Endodermal cell (in vitro differentiated cells): ENCODE data around the gene CACFD1. TPM values are rescaled to one million over a fixed set of nuclear protein-coding genes. Genes with fewer than 3 reads are reported as not detected.

Experiments used
- DNase-seq: peaks from one replicate; pipeline ENCODE4 v3.0.0-alpha.2; 2017
- H3K27ac ChIP-seq: 2 replicates; pipeline ENCODE4 v1.5.1; 2013; ENCODE audit warnings: mild to moderate bottlenecking, low read depth, low read length, moderate library complexity
- H3K27me3 ChIP-seq: 2 replicates; pipeline ENCODE4 v1.6.1; 2013; ENCODE audit warnings: mild to moderate bottlenecking, low read length, moderate library complexity; ENCODE audit not compliant: insufficient read depth, control insufficient read depth, poor library complexity, severe bottlenecking
- H3K36me3 ChIP-seq: 2 replicates; pipeline ENCODE4 v1.7.0; 2013; ENCODE audit warnings: mild to moderate bottlenecking, low read length, moderate library complexity; ENCODE audit not compliant: control insufficient read depth, insufficient read depth
- H3K4me1 ChIP-seq: one replicate; pipeline ENCODE4 v1.7.0; 2013; ENCODE audit warnings: low read length; ENCODE audit not compliant: control insufficient read depth, insufficient read depth
- H3K4me3 ChIP-seq: 2 replicates; pipeline ENCODE4 v1.5.1; 2013; ENCODE audit warnings: mild to moderate bottlenecking, low read length, moderate library complexity
- H3K9ac ChIP-seq: 2 replicates; pipeline ENCODE4 v1.6.1; 2013; ENCODE audit warnings: mild to moderate bottlenecking, low read length, moderate library complexity; ENCODE audit not compliant: poor library complexity, severe bottlenecking; ENCODE audit errors: extremely low read depth
- H3K9me3 ChIP-seq: 2 replicates; pipeline ENCODE4 v1.6.1; 2013; ENCODE audit warnings: mild to moderate bottlenecking, low read length, moderate library complexity; ENCODE audit not compliant: control insufficient read depth
- H3K27ac Mint-ChIP-seq: 2 replicates; pipeline ENCODE4 v1.8.0; 2020; ENCODE audit warnings: mixed read lengths
- H3K27me3 Mint-ChIP-seq: 2 replicates; pipeline ENCODE4 v1.8.0; 2021; ENCODE audit warnings: mild to moderate bottlenecking, mixed read lengths; ENCODE audit not compliant: insufficient read depth
- H3K36me3 Mint-ChIP-seq: 2 replicates; pipeline ENCODE4 v1.8.0; 2020; ENCODE audit warnings: low read depth, mixed read lengths
- H3K4me1 Mint-ChIP-seq: 2 replicates; pipeline ENCODE4 v1.8.0; 2020; ENCODE audit warnings: mixed read lengths
- H3K4me3 Mint-ChIP-seq: 2 replicates; pipeline ENCODE4 v1.8.0; 2020; ENCODE audit warnings: mild to moderate bottlenecking, moderate library complexity, mixed read lengths
- H3K9me3 Mint-ChIP-seq: 2 replicates; pipeline ENCODE4 v1.8.0; 2020; ENCODE audit warnings: mild to moderate bottlenecking, mixed read lengths
- CTCF ChIP-seq: fragments of 200-600 bp; sonication (generic); conservative IDR thresholded peaks from 2 replicates; pipeline ENCODE4 v1.5.0; 2021; ENCODE audit warnings: antibody characterized with exemption, mild to moderate bottlenecking
- WGBS, 2 experiments: methylation state at CpG; one replicate each; pipeline versions ENCODE4 v1.1.5 to v1.1.7; 2013; ENCODE audit warnings: missing lambda C conversion rate in 2 of 2, mixed read lengths in 1 of 2; ENCODE audit not compliant: insufficient coverage in 1 of 2, insufficient read length in 1 of 2; 5-methylcytosine and 5-hydroxymethylcytosine counted together
- total RNA-seq, 2 donors: library from RNA; stranded (reverse); fragmentation: NEBNext Ultra II Directional in 1 of 2; extraction: Animal tissue kit (Norgen Biotek cat#: 25700) in 1 of 2; gene quantifications; 2 replicates in 1 of 2; 3 replicates in 1 of 2; pipeline ENCODE4 v1.2.1, GENCODE V29; 2021

The CACFD1 gene
- total RNA-seq, 2 donors from 2014 or later = 30.6 to 35.0 TPM

GRCh38 chr9:133477461-133477860, 17.7 kb downstream of the CACFD1 start:
- no peaks in the 10 kb centered on the region for H3K9me3 ChIP-seq
- H3K9ac ChIP-seq = no peak overlapping the region
- no peak for TF ChIP-seq CTCF
- Mint-ChIP-seq H3K27me3 (peaks cover 15% of the 10 kb centered on the region), H3K9me3 (no peaks in the 10 kb centered on the region), H3K4me1 (peaks cover 3% of the 10 kb centered on the region), H3K27ac (no peak overlapping the region), H3K4me3 (no peak overlapping the region), H3K36me3 (peaks cover 10% of the 10 kb centered on the region)
- peaks cover 9% of the 10 kb centered on the region for H3K27me3 ChIP-seq
- H3K27ac ChIP-seq = no peak overlapping the region
- no peak overlapping the region for H3K4me3 ChIP-seq
- peaks cover 6% of the 10 kb centered on the region for H3K36me3 ChIP-seq
- peaks cover 9% of the 10 kb centered on the region for H3K4me1 ChIP-seq
- 60 to 82% methylated on average over 3 to 4 of the region's 4 CpGs for WGBS, 2 experiments
- DNase-seq = no peak

GRCh38 chr9:133477992-133478850, 18.4 kb downstream of the CACFD1 start:
- Histone ChIP-seq H3K27me3 (peaks cover 11% of the 10 kb centered on the region), H3K9me3 (no peaks in the 10 kb centered on the region), H3K9ac (peak overlapping the region; percentile 67), H3K4me1 (peaks cover 9% of the 10 kb centered on the region), H3K4me3 (peak overlapping the region; percentile 79), H3K27ac (peak overlapping the region; percentile 68), H3K36me3 (peaks cover 6% of the 10 kb centered on the region)
- Mint-ChIP-seq H3K9me3 (no peaks in the 10 kb centered on the region), H3K4me1 (peaks cover 3% of the 10 kb centered on the region), H3K27ac (no peak overlapping the region), H3K27me3 (peaks cover 19% of the 10 kb centered on the region), H3K36me3 (peaks cover 10% of the 10 kb centered on the region), H3K4me3 (peak overlapping the region; percentile 63)
- WGBS, 2 experiments = 24 to 33% methylated on average over 13 to 17 of the region's 17 CpGs
- peak; percentile 69 for DNase-seq
- TF ChIP-seq CTCF = no peak

GRCh38 chr9:133478851-133479711, 19.3 kb downstream of the CACFD1 start, which contains the start of gene SLC2A6:
TSS of gene SLC2A6 (minus strand) at chr9:133479099. CDS start at chr9:133479059, 40 bp downstream.
- H3K9me3 ChIP-seq = no peaks in the 10 kb centered on the region
- peak within 1 kb of the TSS; percentile 68 for H3K27ac ChIP-seq
- Mint-ChIP-seq H3K27me3 (peaks cover 23% of the 10 kb centered on the region), H3K9me3 (no peaks in the 10 kb centered on the region), H3K36me3 (peaks cover 8% of the 10 kb centered on the region), H3K4me3 (peak within 1 kb of the TSS; percentile 63), H3K27ac (no peak within 1 kb of the TSS), H3K4me1 (peaks cover 3% of the 10 kb centered on the region)
- no peak for TF ChIP-seq CTCF
- 2 to 3% methylated on average over 20 to 84 of the region's 84 CpGs for WGBS, 2 experiments
- peak within 1 kb of the TSS; percentile 79 for H3K4me3 ChIP-seq
- DNase-seq = peak; percentile 97
- peaks cover 15% of the 10 kb centered on the region for H3K27me3 ChIP-seq
- H3K9ac ChIP-seq = peak within 1 kb of the TSS; percentile 67
- H3K4me1 ChIP-seq = peaks cover 9% of the 10 kb centered on the region
- H3K36me3 ChIP-seq = peaks cover 2% of the 10 kb centered on the region
